MM.1S (cell line): Measurements from ENCODE around the gene UBXN7.

Experiments used
- EZH2 ChIP-seq: fragments of 300-600 bp; sonication (generic); optimal IDR thresholded peaks from 2 replicates; pipeline ENCODE3; 2017; ENCODE audit warnings: low read depth, mild to moderate bottlenecking, antibody characterized with exemption, low read length, mixed read lengths
- EZH2phosphoT487 ChIP-seq: fragments of 300-600 bp; sonication (generic); IDR thresholded peaks from 2 replicates; pipeline ENCODE4 v1.6.1; 2018; ENCODE audit warnings: antibody characterized with exemption, low read length
- TF ChIP-seq, protein P1 (sequence below): fragments of 300-600 bp; sonication (generic); IDR thresholded peaks from 2 replicates; pipeline ENCODE4 v1.5.1; 2016; ENCODE audit warnings: antibody characterized with exemption, low read length, mixed read lengths

DNA sequence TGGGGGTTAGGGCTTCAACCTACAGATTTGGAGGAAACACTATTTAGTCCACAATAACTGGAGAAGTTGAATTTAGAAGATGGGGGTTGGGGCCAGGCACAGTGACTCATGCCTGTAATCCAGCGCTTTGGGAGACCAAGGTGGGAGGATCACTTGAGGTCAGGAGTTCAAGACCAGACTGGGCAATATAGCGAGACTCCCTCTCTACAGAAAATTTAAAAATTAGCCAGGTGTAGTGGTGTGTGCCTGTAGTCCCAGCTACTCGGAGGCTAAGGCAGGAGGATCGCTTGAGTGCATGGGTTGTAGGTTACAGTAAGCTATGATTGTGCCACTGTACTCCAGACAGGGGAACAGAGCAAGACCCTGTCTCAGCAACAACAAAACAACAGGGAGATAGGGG is 109.2 kb downstream of the UBXN7 start:
- TF ChIP-seq, protein P1, sequence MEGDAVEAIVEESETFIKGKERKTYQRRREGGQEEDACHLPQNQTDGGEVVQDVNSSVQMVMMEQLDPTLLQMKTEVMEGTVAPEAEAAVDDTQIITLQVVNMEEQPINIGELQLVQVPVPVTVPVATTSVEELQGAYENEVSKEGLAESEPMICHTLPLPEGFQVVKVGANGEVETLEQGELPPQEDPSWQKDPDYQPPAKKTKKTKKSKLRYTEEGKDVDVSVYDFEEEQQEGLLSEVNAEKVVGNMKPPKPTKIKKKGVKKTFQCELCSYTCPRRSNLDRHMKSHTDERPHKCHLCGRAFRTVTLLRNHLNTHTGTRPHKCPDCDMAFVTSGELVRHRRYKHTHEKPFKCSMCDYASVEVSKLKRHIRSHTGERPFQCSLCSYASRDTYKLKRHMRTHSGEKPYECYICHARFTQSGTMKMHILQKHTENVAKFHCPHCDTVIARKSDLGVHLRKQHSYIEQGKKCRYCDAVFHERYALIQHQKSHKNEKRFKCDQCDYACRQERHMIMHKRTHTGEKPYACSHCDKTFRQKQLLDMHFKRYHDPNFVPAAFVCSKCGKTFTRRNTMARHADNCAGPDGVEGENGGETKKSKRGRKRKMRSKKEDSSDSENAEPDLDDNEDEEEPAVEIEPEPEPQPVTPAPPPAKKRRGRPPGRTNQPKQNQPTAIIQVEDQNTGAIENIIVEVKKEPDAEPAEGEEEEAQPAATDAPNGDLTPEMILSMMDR: no peak
- TF ChIP-seq EZH2phosphoT487: no peak
- TF ChIP-seq EZH2: no peak
